A673 (cell line): ENCODE results near the gene MYL11. TPM values are rescaled to one million over a fixed set of nuclear protein-coding genes. Genes with fewer than 3 reads are reported as not detected.
"Not testable (repeated sequence)": the region's sequence is repeated elsewhere in the genome, so short reads cannot be mapped to it uniquely, and the experiment has no call there.

Source experiments
- BruUV-seq: library from RNA; stranded (reverse); fragments of 400-500 nt; replicated peaks from 2 replicates; lab custom pipeline; 2021; lab: Mats Ljungman, UMichigan
- CTCF ChIA-PET: fragments of 300-600 bp; sonication (Branson Sonifier 250); formaldehyde crosslinking; loops from one replicate; lab custom pipeline; 2022; ENCODE audit warnings: antibody characterized with exemption; lab: Charles Lee
- POLR2A ChIA-PET: fragments of 300-600 bp; sonication (Branson Sonifier 250); formaldehyde crosslinking; loops from one replicate; lab custom pipeline; 2022; ENCODE audit warnings: antibody characterized with exemption; ENCODE audit not compliant: low non-redundant PET; lab: Charles Lee
- DNase-seq: peaks from one replicate; pipeline ENCODE4 v3.0.0-alpha.2; 2015; ENCODE audit warnings: low spot score
- H3K27ac ChIP-seq: fragments of 200-600 bp; sonication (generic); 2 replicates; pipeline ENCODE4 v1.5.1; 2016; ENCODE audit warnings: mixed run types, low read depth, mild to moderate bottlenecking, mixed read lengths, antibody characterized with exemption, low read length; ENCODE audit not compliant: poor library complexity, severe bottlenecking
- H3K27me3 ChIP-seq: fragments of 200-600 bp; sonication (generic); replicated peaks from 2 replicates; pipeline ENCODE4 v1.6.1; 2017; ENCODE audit warnings: mixed run types, low read depth, mild to moderate bottlenecking, mixed read lengths, antibody characterized with exemption, low read length; ENCODE audit not compliant: insufficient read depth, poor library complexity
- H3K36me3 ChIP-seq: fragments of 200-600 bp; sonication (generic); 2 replicates; pipeline ENCODE4 v1.6.1; 2016; ENCODE audit warnings: mixed run types, mild to moderate bottlenecking, mixed read lengths, antibody characterized with exemption, low read length; ENCODE audit not compliant: insufficient read depth, poor library complexity, severe bottlenecking
- H3K4me1 ChIP-seq: fragments of 200-600 bp; sonication (generic); 2 replicates; pipeline ENCODE4 v1.6.1; 2017; ENCODE audit warnings: mixed run types, mild to moderate bottlenecking, mixed read lengths, antibody characterized with exemption, low read length; ENCODE audit not compliant: insufficient read depth, poor library complexity, severe bottlenecking
- H3K4me3 ChIP-seq: fragments of 200-600 bp; sonication (generic); 2 replicates; pipeline ENCODE4 v1.5.1; 2016; ENCODE audit warnings: low read depth, mixed run types, mild to moderate bottlenecking, mixed read lengths, low read length; ENCODE audit not compliant: poor library complexity, severe bottlenecking
- H3K9me3 ChIP-seq: fragments of 200-600 bp; sonication (generic); 2 replicates; pipeline ENCODE4 v1.6.1; 2016; ENCODE audit warnings: mixed run types, low read depth, mild to moderate bottlenecking, mixed read lengths, antibody characterized with exemption, low read length; ENCODE audit not compliant: poor library complexity, severe bottlenecking
- EZH2 ChIP-seq: fragments of 200-600 bp; sonication (generic); IDR thresholded peaks from 2 replicates; pipeline ENCODE4 v1.6.1; 2017; ENCODE audit warnings: borderline replicate concordance, low read depth, mild to moderate bottlenecking, mixed read lengths, antibody characterized with exemption, low read length; ENCODE audit not compliant: poor library complexity, severe bottlenecking
- intact Hi-C: fragments of 100-400 bp; cut with micrococcal nuclease; formaldehyde crosslinking; loops from one replicate; pipeline ENCODE4 v1.10.0; 2022; ENCODE audit not compliant: unreplicated experiment
- total RNA-seq: library from RNA; stranded (reverse); gene quantifications from 2 replicates; pipeline ENCODE4 v1.2.3, GENCODE V29; 2021
- TF ChIP-seq, protein P1 (sequence below): fragments of 300-800, 200-600 bp; sonication (generic); conservative IDR thresholded peaks from 2 replicates; pipeline ENCODE4 v1.5.1; 2017; ENCODE audit warnings: low read depth, mild to moderate bottlenecking, antibody characterized with exemption, low read length, moderate library complexity, mixed read lengths

The MYL11 gene
- total RNA-seq, 1 experiment from 2014 or later = not detected

DNA sequence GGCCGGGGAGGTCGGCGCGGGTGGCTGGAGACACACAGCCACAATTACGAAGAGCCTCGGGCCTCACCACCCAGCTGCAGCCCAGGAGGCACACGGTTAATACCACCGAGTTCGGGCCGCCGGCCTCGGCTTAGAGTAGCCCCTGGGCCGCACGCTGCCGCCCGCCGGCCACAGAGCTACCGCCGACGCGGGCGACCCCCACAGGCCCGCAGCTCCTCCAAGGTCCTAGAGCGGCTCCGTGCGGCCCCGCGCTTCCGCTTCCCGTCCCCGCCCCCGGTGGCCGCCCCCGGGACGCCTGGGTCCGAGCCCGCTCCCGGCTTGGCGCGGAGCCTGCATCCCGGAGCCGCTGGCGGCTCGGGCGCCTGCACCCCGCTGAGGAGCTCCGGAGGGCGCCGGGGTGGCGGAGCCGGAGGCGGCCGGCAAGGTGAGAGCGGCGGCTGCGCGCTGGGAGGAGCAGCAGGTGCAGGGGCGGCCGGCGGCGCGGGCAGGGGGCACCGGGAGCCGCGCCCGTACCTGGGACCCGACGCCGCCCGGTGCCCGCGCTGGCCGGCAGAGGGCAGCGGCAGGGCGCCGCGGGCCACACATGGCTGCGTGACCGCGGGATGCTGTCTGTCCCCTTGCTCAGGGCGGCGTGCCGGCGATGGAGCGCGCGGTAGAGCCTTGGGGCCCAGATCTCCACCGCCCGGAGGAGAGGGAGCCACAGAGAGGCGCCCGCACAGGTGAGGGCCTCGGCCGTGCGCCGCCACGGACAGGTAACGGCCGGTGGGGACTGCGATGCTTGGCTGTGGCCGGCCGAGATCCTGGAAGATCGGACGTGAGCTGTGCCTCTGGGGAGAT, 20.8 kb downstream of the MYL11 start, which contains the start of gene ZNF48:
TSS of gene ZNF48 (plus strand) at position 266 of the 837 bp plus-strand sequence. CDS start at position 641, 375 bp downstream.
- ChIA-PET POLR2A (interaction anchor here (0.6 kb wide), 1 partner anchor 231 kb away, joined by 3 read pairs; no protein-coding TSS in a partner anchor), CTCF (interaction anchor here (0.7 to 2.3 kb wide), 2 partner anchors 14 to 303 kb away, joined by 6 to 9 read pairs; no protein-coding TSS in a partner anchor)
- H3K36me3 ChIP-seq = peaks cover 10% of the 10 kb centered on the region
- no peaks in the 10 kb centered on the region for H3K27me3 ChIP-seq
- H3K4me1 ChIP-seq = peaks cover 20% of the 10 kb centered on the region
- BruUV-seq = no TSS peak
- H3K4me3 ChIP-seq = peak within 1 kb of the TSS; percentile 94
- TF ChIP-seq, protein P1, sequence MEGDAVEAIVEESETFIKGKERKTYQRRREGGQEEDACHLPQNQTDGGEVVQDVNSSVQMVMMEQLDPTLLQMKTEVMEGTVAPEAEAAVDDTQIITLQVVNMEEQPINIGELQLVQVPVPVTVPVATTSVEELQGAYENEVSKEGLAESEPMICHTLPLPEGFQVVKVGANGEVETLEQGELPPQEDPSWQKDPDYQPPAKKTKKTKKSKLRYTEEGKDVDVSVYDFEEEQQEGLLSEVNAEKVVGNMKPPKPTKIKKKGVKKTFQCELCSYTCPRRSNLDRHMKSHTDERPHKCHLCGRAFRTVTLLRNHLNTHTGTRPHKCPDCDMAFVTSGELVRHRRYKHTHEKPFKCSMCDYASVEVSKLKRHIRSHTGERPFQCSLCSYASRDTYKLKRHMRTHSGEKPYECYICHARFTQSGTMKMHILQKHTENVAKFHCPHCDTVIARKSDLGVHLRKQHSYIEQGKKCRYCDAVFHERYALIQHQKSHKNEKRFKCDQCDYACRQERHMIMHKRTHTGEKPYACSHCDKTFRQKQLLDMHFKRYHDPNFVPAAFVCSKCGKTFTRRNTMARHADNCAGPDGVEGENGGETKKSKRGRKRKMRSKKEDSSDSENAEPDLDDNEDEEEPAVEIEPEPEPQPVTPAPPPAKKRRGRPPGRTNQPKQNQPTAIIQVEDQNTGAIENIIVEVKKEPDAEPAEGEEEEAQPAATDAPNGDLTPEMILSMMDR = no peak
- TF ChIP-seq EZH2 = no peak
- H3K27ac ChIP-seq = peak within 1 kb of the TSS; percentile 96
- intact Hi-C loops = no loop called here
- DNase-seq = peak; percentile 93
- no peaks in the 10 kb centered on the region for H3K9me3 ChIP-seq

DNA sequence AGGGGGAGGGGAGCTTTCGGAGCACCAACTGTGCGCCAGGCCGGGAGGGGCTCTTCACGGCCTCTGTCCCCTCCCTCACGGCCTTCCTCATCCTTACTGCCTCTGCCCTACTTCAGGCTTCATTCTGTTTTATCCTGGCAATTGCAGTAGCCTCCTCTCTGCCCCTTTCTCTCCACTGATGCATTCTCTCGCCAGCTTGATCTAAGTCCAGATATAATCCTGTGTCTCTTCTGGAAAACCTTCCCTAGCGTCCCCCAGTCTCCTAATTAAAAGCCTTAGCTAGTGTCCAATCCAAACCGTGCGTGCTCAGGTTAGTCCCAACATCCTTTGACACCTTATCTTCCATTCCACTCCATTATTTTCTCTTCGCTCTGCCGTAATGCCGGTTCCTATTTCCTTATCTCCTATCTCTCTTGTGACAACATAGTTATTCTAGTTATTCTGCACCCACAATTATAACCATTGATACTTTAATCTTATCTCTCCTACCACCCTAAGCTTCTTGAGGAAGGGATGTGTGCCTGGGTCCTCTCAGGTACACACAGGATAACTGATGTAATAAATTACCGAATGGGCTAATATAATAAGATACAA, 21.5 kb downstream of the MYL11 start:
- no peaks in the 10 kb centered on the region for H3K27me3 ChIP-seq
- H3K27ac ChIP-seq = peak overlapping the region; percentile 96
- DNase-seq = peak; percentile 54
- H3K36me3 ChIP-seq = peaks cover 10% of the 10 kb centered on the region
- H3K9me3 ChIP-seq = no peaks in the 10 kb centered on the region
- intact Hi-C loops = no loop called here
- ChIA-PET POLR2A (no interaction called here), CTCF (interaction anchor here (2.3 kb wide), 1 partner anchor 13 kb away, joined by 9 read pairs; no protein-coding TSS in a partner anchor)
- no peak for TF ChIP-seq EZH2
- TF ChIP-seq, protein P1 = no peak
- peak overlapping the region; percentile 94 for H3K4me3 ChIP-seq
- BruUV-seq = no TSS peak
- peaks cover 25% of the 10 kb centered on the region for H3K4me1 ChIP-seq

DNA sequence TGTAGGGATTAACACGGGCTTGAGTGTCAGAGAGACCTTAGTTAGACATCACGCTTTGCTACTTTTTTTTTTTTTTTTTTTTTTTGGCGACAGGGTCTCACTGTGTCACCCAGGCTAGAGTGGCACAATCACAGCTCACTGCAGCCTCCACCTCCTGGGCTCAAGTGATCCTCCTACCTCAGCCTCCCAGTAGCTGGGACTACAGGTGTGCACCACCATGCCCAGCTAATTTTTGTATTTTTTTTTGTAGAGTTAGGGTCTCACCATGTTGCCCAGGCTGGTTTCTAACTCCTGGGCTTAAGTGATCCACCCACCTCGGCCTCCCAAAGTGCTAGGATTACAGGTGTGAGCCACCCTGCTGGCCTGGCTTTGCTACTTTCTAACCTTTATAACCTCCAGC, 22.0 kb downstream of the MYL11 start:
- Histone ChIP-seq H3K4me1 (peaks cover 29% of the 10 kb centered on the region), H3K4me3 (peak overlapping the region; percentile 94), H3K36me3 (peaks cover 10% of the 10 kb centered on the region)
- CTCF ChIA-PET = interaction anchor here (2.3 kb wide), 1 partner anchor 13 kb away, joined by 9 read pairs; no protein-coding TSS in a partner anchor
- DNase-seq, H3K9me3 ChIP-seq, H3K27ac ChIP-seq, intact Hi-C loops, POLR2A ChIA-PET, H3K27me3 ChIP-seq: not testable (repeated sequence)
- TSS peak; percentile 67 for BruUV-seq
